GM19463 (cell line): ENCODE measurements around the gene MORC2.

Experiments used
- ATAC-seq: cut with Tn5 transposase; IDR thresholded peaks from one replicate; pipeline ENCODE4 v1.9.1; 2021; ENCODE audit warnings: mild to moderate bottlenecking, moderate library complexity; ENCODE audit not compliant: unreplicated experiment

The MORC2 gene

DNA sequence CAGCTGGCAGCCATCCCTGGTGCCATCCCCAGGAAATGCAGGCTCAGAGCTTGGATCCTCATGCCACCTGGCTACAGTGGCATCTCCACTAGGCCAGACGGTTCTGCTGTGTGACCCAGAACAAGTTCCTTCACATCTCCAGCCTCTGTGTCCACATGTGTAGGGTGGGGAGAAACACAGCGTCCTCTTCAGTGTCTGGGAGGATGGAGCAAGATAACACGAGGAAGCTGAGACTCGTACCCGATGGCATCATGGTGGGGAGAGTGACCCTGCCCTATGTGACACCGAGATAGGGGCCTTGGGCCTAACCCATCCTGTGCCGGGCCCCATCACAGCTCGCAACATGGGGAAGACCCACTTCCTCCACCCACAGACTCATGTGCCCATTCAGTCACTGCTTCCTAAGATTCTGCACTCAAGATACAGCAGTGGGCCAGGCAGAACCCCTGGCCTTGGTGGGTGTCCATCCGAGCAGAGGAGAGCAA, 78.5 kb downstream of the MORC2 start:
- ATAC-seq = no peak

DNA sequence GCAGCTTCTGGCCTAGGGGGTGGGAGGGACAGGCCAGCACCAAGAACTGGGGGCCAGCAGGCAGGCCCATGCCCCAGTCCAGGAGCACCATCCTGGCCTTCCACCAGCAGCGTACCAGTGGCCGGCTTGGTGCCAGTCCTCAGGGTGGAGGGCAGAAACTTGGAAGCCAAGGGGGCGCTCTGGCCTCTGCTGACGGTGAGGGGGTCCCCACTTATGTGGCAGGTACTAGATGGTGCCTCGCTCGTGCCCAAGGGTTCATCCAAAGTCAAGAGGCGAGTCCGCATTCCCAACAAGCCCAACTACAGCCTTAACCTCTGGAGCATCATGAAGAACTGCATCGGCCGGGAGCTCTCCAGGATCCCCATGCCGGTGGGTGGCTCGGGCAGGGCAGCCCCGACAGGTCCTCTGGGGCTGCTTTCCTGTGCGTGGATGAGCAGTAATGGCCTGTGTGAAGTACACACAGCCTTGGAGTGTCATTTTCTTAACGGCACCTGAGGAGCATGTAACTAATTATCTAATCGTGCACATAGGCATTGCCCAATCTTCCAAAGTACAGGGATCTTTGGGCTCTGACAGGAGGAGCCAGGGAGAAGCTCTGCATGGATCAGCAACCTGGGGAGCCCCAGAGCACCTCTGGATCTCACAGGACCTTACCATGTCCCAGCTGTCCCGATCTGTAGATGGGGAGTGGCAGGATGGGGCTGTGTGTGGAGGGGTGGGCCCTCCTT, 79.1 kb downstream of the MORC2 start:
- ATAC-seq = no peak

DNA sequence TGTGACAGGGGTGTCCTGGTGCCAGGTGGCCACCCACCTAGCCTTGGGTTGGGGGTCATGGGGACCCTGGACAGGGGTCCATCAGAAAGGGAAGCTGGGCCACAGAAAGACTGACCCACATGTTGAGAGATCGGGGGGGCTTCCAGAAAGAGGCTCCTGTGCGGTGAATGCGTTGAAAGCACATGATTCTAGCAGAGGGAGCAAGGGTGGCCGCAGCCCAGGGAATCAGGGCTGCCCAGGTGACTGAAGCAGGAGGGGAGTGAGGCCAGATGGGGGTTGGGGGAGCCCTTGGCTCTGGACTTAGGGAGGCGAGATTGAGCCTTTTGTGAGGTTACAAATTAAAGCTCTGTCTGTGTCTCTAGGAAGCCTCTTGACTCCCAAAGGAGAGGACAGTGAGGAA, 80.7 kb downstream of the MORC2 start:
- no peak for ATAC-seq

GRCh38 chr22:30887453-30887852, 81.1 kb downstream of the MORC2 start:
- no peak for ATAC-seq

- no peak for ATAC-seq
Measured at GRCh38 chr22:30885591-30885990, 83.0 kb downstream of the MORC2 start.

GRCh38 chr22:30885001-30885366, 83.6 kb downstream of the MORC2 start:
- ATAC-seq = no peak

DNA sequence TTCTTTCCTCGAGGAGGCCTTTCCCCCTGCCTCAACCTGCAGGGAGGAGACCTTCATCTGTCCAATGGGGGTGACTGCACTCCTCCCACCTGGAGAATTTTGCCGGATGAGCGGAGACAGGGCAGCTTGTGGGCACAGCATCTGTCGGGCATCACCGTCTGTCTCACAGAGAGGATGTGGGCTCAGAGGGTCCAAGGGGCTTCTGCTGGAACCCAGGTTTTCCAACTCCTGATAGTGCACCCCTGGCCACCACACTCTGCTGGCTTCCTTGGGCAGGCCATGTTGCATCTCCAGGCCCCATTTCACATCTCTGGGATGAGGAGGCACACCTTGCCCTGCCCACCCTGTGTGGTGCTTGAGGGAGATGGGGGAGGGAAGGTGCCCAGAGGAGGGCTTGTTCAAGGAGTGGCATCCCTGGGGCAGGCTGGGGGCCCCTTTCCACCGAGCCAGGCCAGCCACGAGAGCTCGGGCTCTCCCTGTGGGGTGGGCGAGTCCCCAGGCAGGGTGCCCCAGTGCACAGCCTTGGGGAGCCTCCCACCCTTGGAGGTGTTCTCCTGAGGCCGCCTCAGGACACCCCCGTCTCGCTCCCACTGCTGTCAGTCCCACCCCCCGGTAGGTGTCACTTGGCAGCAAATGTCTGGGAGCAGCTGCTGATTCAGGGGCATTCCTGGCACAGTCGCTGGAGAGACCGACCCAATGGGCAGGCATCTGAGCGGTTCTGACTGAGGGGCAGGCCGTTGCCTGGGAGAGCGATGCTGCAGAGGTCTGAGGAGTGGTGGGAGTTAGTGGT, 84.2 kb downstream of the MORC2 start:
- no peak for ATAC-seq

- ATAC-seq = no peak
Measured at GRCh38 chr22:30883586-30884145, 84.9 kb downstream of the MORC2 start.

GRCh38 chr22:30882974-30883533, 85.5 kb downstream of the MORC2 start:
- ATAC-seq = no peak

DNA sequence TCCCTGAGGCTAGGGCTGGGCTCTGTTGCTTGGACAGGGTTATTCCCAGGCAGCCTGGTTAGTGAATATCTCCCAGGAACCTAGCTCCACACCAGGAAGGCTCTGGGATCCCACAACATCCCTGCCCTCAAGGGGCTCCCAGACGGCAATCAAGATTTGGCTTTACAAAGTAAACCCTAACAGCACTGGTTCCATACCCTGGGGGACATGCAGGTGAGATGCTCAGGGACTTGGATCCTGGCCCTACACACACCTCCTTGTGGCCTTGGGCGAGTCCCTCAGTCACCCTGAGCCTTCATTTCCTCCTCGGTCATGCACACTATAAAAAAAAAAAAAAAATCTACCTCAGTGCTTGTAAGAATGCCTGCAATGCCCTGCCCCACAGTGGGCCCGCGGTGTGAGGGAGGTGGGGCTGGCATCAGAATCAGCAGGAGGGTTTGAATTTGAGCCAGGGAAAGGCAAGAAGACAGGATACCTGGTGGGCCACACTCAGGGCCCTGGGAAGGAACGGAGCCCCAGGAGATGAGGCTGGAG, 86.3 kb downstream of the MORC2 start:
- ATAC-seq = no peak

- no peak for ATAC-seq
Measured at GRCh38 chr22:30881361-30882183, 87.0 kb downstream of the MORC2 start.

DNA sequence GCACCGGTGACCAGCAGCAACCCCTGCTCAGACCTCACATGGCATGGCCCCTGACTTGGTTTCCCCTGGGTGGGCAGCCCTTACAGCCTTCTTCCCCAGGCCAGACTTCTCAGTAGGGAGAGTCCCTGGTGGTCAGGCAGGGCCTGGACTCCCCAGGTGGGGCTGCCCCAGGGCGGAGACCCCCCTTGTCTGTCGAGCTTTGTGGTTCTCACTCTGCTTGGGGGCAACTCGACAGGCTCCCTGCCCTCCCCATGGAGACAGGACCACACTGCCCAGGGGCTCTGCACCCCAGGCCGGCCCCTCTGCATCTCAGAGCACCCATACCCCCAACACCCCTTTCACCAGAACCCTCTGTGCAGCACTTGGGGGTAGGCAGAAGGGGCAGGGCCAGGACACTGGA, 87.7 kb downstream of the MORC2 start:
- no peak for ATAC-seq

- ATAC-seq = no peak
Measured at GRCh38 chr22:30880181-30880601, 88.4 kb downstream of the MORC2 start.

DNA sequence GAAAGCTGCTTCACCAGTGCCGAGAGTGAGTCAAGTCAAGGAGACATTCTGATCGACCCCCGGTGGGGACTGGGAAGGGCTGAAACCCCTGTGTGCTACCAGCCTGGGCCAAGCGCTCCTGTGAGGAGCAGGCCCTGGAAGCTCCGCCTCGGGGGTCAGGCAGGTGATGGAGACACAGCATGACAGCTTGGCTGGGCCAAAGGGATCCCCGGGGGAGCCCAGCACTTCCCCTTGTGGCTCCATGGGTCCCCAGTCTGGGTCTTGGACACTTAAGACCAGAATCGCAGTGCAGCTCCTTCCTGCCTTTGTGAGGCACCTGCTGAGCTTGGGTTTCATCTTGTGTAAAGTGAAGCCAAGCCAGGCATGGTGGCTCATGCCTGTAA, 89.2 kb downstream of the MORC2 start:
- no peak for ATAC-seq

DNA sequence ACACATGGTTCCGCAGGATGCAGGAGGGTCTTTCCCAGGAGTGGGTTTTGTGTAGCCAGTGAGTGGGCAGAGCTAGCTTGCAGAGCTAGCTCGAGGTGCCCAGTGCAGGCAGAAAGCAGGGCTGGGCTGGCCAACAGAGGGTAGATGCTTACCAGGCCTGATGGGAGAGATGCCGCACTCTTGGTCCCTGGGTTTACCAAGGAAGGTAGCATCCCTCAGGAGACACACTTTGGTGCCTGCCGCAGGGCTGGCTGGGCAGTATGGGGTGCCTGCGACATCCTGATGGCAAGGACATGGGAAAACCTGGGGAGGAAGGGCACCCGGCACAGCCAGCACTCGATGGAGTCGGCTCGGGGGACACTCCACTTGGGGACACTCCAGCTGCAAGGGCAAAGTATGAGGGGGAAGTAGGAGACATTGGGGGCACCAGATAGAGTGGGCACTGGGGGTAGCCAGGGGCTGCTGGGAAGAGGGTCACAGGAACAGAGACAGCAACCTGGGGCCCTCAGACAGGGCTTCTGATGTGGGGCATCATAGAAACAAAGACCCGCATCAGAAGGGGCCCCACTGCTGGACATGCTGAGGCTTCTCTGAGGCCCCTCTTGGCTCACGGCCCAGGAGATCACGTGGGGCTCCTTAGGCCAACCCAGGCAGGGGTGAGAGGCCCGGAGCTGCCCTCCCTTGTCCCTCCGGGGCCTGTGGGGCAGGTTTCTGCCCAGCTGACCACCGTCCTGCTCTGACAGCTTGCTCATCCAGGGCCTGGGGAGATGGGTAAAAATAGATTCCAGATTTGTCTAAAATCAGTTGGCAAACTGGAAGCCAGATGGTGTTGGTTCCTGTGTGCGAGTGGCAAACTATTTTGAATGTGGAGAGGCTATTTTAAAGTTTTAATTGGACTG, 89.8 kb downstream of the MORC2 start:
- no peak for ATAC-seq

- ATAC-seq = no peak
Measured at GRCh38 chr22:30877662-30878515, 90.7 kb downstream of the MORC2 start.

GRCh38 chr22:30876915-30877553, 91.5 kb downstream of the MORC2 start:
- no peak for ATAC-seq

DNA sequence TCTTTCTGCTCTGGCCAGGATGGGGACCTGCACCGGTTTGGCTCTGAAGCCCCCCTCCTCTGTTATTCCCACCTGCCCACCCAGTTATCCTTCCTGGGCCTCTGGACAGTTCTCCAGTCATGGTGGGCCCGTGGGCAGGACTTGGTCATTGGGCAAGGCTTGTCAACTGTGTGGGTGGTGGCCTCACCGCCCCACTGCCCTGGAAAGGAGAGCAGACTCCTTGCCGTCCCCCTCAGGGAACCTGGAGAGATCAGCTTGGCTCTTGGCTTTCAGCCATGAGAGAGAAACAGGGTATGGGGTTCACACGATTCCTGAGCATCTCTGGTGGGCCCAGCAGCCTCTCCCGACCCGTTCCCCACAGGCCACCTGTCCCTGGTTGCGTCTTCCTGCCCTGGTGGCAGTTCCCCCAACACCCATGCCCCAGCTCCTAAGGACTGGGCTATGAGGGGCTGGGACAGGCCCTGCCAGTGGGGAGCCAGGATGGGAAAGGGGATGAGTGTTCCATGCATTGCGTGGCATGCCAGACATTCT, 92.3 kb downstream of the MORC2 start:
- no peak for ATAC-seq
